NB4 (cell line): ENCODE measurements around the gene FAM53A.

Experiments
- CTCF ChIP-seq: IDR thresholded peaks from one replicate; pipeline ENCODE4 v1.5.1; 2012; ENCODE audit warnings: low read depth, low read length
- POLR2A ChIP-seq: IDR thresholded peaks from 2 replicates; pipeline ENCODE4 v1.6.1; 2011; ENCODE audit warnings: mild to moderate bottlenecking; ENCODE audit not compliant: insufficient read length; ENCODE audit errors: extremely low read depth

GRCh38 chr4:1667273-1667672, 16.8 kb downstream of the FAM53A start:
- TF ChIP-seq POLR2A = no peak
- TF ChIP-seq CTCF = no peak
